GM12873 (cell line): ENCODE results near the gene LRP6.

ENCODE experiments used
- CTCF ChIP-seq: IDR thresholded peaks from 2 replicates; pipeline ENCODE4 v1.5.1; 2012; ENCODE audit warnings: low read depth, mild to moderate bottlenecking, moderate library complexity, low read length, control low read depth; ENCODE audit not compliant: insufficient read depth; ENCODE audit errors: missing control alignments

Gene LRP6

GRCh38 chr12:12275874-12276273 lies 9.0 kb upstream of the LRP6 start:
- TF ChIP-seq CTCF: no peak

- no peak for TF ChIP-seq CTCF
Measured at GRCh38 chr12:12273291-12273957, 6.6 kb upstream of the LRP6 start.

GRCh38 chr12:12272869-12273268 lies 6.0 kb upstream of the LRP6 start:
- TF ChIP-seq CTCF: no peak

GRCh38 chr12:12270226-12270625 lies 3.4 kb upstream of the LRP6 start:
- no peak for TF ChIP-seq CTCF

- TF ChIP-seq CTCF: no peak
Measured at GRCh38 chr12:12267742-12268200, 927 bp upstream of the LRP6 start.

GRCh38 chr12:12266389-12266872 lies 413 bp downstream of the LRP6 start:
- TF ChIP-seq CTCF: no peak

GRCh38 chr12:12265571-12266388 lies 1.1 kb downstream of the LRP6 start:
- TF ChIP-seq CTCF: no peak
